SK-N-SH (cell line): ENCODE data around the gene TTC27. TPM values are rescaled to one million over a fixed set of nuclear protein-coding genes. Genes with fewer than 3 reads are reported as not detected.

Source experiments
- CTCF ChIA-PET: fragments of 300-600, 350-600 bp; formaldehyde crosslinking; extraction: SDS; loops from one replicate; lab custom pipeline; 2021; lab: Yijun Ruan, JAX
- POLR2A ChIA-PET: fragments of 350-600 bp; sonication (Branson Sonifier 250); formaldehyde crosslinking; extraction: SDS; loops from one replicate; lab custom pipeline; 2020; ENCODE audit warnings: antibody characterized with exemption, inconsistent platforms; lab: Yijun Ruan, JAX
- DNase-seq: peaks from one replicate; pipeline ENCODE4 v3.0.0; 2012
- H2AFZ ChIP-seq: fragments of 200-600 bp; sonication (generic); 2 replicates; pipeline ENCODE4 v1.8.1; 2016; ENCODE audit warnings: antibody characterized with exemption, mild to moderate bottlenecking, low read depth
- H3F3A ChIP-seq: fragments of 200-600 bp; sonication (generic); replicated peaks from 2 replicates; pipeline ENCODE3; 2016; ENCODE audit warnings: antibody characterized with exemption, mild to moderate bottlenecking; ENCODE audit not compliant: insufficient read depth
- H3K27ac ChIP-seq, 2 experiments: fragments of 200-500 bp in 1 of 2; fragments of 200-600 bp in 1 of 2; sonication (Bioruptor generic) in 1 of 2; sonication (generic), shearing (Covaris generic) in 1 of 2; 2 replicates each; pipeline versions ENCODE4 v1.5.1 to v1.6.1; 2014 to 2016; ENCODE audit warnings: low read depth in 2 of 2, inconsistent platforms in 1 of 2, low read length in 1 of 2, mild to moderate bottlenecking in 1 of 2, mixed read lengths in 1 of 2
- H3K27me3 ChIP-seq: fragments of 200-600 bp; sonication (generic), shearing (Covaris generic); 2 replicates; pipeline ENCODE4 v1.6.1; 2016; ENCODE audit warnings: mixed run types; ENCODE audit not compliant: insufficient read depth
- H3K36me3 ChIP-seq, 2 experiments: fragments of 200-500 bp in 1 of 2; fragments of 200-600 bp in 1 of 2; sonication (Bioruptor generic) in 1 of 2; sonication (generic) in 1 of 2; replicated peaks in 1 of 2; 2 replicates each; pipeline versions ENCODE3 to v1.5.1; 2014 to 2016; ENCODE audit warnings: low read length in 1 of 2, mild to moderate bottlenecking in 1 of 2; ENCODE audit not compliant: insufficient read depth in 2 of 2, control insufficient read depth in 1 of 2
- H3K4me1 ChIP-seq, 2 experiments: fragments of 200-500 bp in 1 of 2; fragments of 200-600 bp in 1 of 2; sonication (Bioruptor generic) in 1 of 2; sonication (generic), shearing (Covaris generic) in 1 of 2; 2 replicates each; pipeline versions ENCODE4 v1.5.1 to v1.6.1; 2014 to 2016; ENCODE audit warnings: low read depth in 1 of 2, low read length in 1 of 2, mixed run types in 1 of 2; ENCODE audit not compliant: insufficient read depth in 2 of 2, control insufficient read depth in 1 of 2
- H3K4me2 ChIP-seq: fragments of 200-600 bp; sonication (generic), shearing (Covaris generic); 2 replicates; pipeline ENCODE4 v1.6.1; 2017; ENCODE audit warnings: mixed run types
- H3K4me3 ChIP-seq, 2 experiments: fragments of 200-500 bp in 1 of 2; fragments of 200-600 bp in 1 of 2; sonication (Bioruptor generic) in 1 of 2; sonication (generic), shearing (Covaris generic) in 1 of 2; 2 replicates each; pipeline versions ENCODE4 v1.5.1 to v1.8.1; 2014 to 2016; ENCODE audit warnings: low read depth in 2 of 2, inconsistent platforms in 1 of 2, low read length in 1 of 2, mild to moderate bottlenecking in 1 of 2, mixed read lengths in 1 of 2, moderate library complexity in 1 of 2
- H3K79me2 ChIP-seq: fragments of 200-600 bp; sonication (generic); 2 replicates; pipeline ENCODE4 v1.8.1; 2017; ENCODE audit warnings: mild to moderate bottlenecking; ENCODE audit not compliant: insufficient read depth
- H3K9ac ChIP-seq: fragments of 200-600 bp; sonication (generic); 2 replicates; pipeline ENCODE4 v1.6.1; 2017; ENCODE audit warnings: mixed run types
- H3K9me2 ChIP-seq: fragments of 200-600 bp; sonication (generic); 2 replicates; pipeline ENCODE4 v1.6.1; 2017; ENCODE audit warnings: mixed run types
- H3K9me3 ChIP-seq: fragments of 200-600 bp; sonication (generic); 2 replicates; pipeline ENCODE4 v1.6.1; 2017; ENCODE audit warnings: mixed run types, mild to moderate bottlenecking, moderate library complexity
- H4K20me1 ChIP-seq: fragments of 200-600 bp; sonication (generic); 2 replicates; pipeline ENCODE4 v1.6.1; 2017; ENCODE audit warnings: mild to moderate bottlenecking, mixed run types; ENCODE audit not compliant: insufficient read depth
- EP300 ChIP-seq, 2 experiments: IDR thresholded peaks; 2 replicates each; pipeline versions ENCODE4 v1.4.0 to v1.6.1; 2012; ENCODE audit warnings: borderline replicate concordance in 1 of 2, low read depth in 1 of 2, low read length in 1 of 2
- EZH2phosphoT487 ChIP-seq: fragments of 200-600 bp; sonication (generic); IDR thresholded peaks from 2 replicates; pipeline ENCODE4 v1.6.1; 2017; ENCODE audit warnings: low read depth, mixed run types, mild to moderate bottlenecking, antibody characterized with exemption, moderate library complexity, borderline replicate concordance
- FOXJ3 ChIP-seq: sonication (generic); formaldehyde crosslinking; IDR thresholded peaks from 2 replicates; pipeline ENCODE4 v1.5.1; 2020; ENCODE audit warnings: mild to moderate bottlenecking, missing genetic modification reagents
- FOXM1 ChIP-seq: IDR thresholded peaks from 2 replicates; pipeline ENCODE4 v1.4.0; 2012; ENCODE audit warnings: low read depth, mild to moderate bottlenecking
- GATA2 ChIP-seq: sonication (generic); formaldehyde crosslinking; IDR thresholded peaks from 2 replicates; pipeline ENCODE4 v1.5.0; 2020; ENCODE audit warnings: mild to moderate bottlenecking, missing genetic modification reagents
- MEF2A ChIP-seq: IDR thresholded peaks from 2 replicates; pipeline ENCODE4 v1.4.0; 2012; ENCODE audit warnings: low read depth, borderline replicate concordance
- MXI1 ChIP-seq: IDR thresholded peaks from 2 replicates; pipeline ENCODE4 v1.6.1; 2012; ENCODE audit warnings: mild to moderate bottlenecking, low read depth, low read length, improper control_type of control experiment
- NFIC ChIP-seq: IDR thresholded peaks from 2 replicates; pipeline ENCODE4 v1.4.0; 2012; ENCODE audit warnings: borderline replicate concordance
- RAD21 ChIP-seq: IDR thresholded peaks from 2 replicates; pipeline ENCODE4 v1.6.1; 2012; ENCODE audit warnings: mild to moderate bottlenecking, low read length
- RCOR1 ChIP-seq: fragments of 150-350 bp; IDR thresholded peaks from 2 replicates; pipeline ENCODE4 v1.6.1; 2017; ENCODE audit warnings: antibody characterized with exemption, low read length
- RXRA ChIP-seq: IDR thresholded peaks from 2 replicates; pipeline ENCODE4 v1.4.0; 2012; ENCODE audit warnings: low read depth, mild to moderate bottlenecking, borderline replicate concordance
- SIN3A ChIP-seq: IDR thresholded peaks from 2 replicates; pipeline ENCODE4 v1.6.1; 2012; ENCODE audit warnings: low read depth, mild to moderate bottlenecking, low read length, moderate library complexity, borderline replicate concordance
- SMC3 ChIP-seq: IDR thresholded peaks from 2 replicates; pipeline ENCODE4 v1.6.1; 2012; ENCODE audit warnings: low read depth, low read length, improper control_type of control experiment
- TAF1 ChIP-seq: IDR thresholded peaks from 2 replicates; pipeline ENCODE4 v1.6.1; 2012; ENCODE audit warnings: low read depth, mild to moderate bottlenecking, low read length, moderate library complexity, borderline replicate concordance
- TCF12 ChIP-seq: IDR thresholded peaks from 2 replicates; pipeline ENCODE4 v1.4.0; 2012
- TEAD4 ChIP-seq: IDR thresholded peaks from 2 replicates; pipeline ENCODE4 v1.4.0; 2012; ENCODE audit warnings: mild to moderate bottlenecking, borderline replicate concordance; ENCODE audit not compliant: insufficient read depth
- YY1 ChIP-seq: IDR thresholded peaks from 2 replicates; pipeline ENCODE4 v1.4.0; 2012; ENCODE audit warnings: low read depth, mild to moderate bottlenecking
- WGBS: methylation state at CpG from one replicate; pipeline ENCODE4 v1.1.6; 2017; ENCODE audit warnings: low lambda C conversion rate; 5-methylcytosine and 5-hydroxymethylcytosine counted together
- polyA plus RNA-seq, 3 experiments: library from polyadenylated mRNA; depleted of rRNA; stranded (reverse); fragments of >200 nt; gene quantifications; 2 replicates each; pipeline ENCODE4 v1.2.3, GENCODE V29; 2012
- TF ChIP-seq, protein P1 (sequence below): IDR thresholded peaks from 2 replicates; pipeline ENCODE4 v1.4.0; 2012; ENCODE audit warnings: low read depth, borderline replicate concordance
- TF ChIP-seq, protein P2 (sequence below): fragments of 150-350 bp; IDR thresholded peaks from 2 replicates; pipeline ENCODE4 v1.6.1; 2017; ENCODE audit warnings: antibody characterized with exemption, low read length, low read depth, borderline replicate concordance
- TF ChIP-seq, protein P3 (sequence below): fragments of 200-600 bp; sonication (generic); IDR thresholded peaks from 2 replicates; pipeline ENCODE4 v1.6.1; 2017; ENCODE audit warnings: antibody characterized with exemption, mild to moderate bottlenecking, moderate library complexity

TTC27 gene
- polyA plus RNA-seq, 1 of the 3 experiments (the other 2 are of a cell fraction): 14.4 TPM

DNA sequence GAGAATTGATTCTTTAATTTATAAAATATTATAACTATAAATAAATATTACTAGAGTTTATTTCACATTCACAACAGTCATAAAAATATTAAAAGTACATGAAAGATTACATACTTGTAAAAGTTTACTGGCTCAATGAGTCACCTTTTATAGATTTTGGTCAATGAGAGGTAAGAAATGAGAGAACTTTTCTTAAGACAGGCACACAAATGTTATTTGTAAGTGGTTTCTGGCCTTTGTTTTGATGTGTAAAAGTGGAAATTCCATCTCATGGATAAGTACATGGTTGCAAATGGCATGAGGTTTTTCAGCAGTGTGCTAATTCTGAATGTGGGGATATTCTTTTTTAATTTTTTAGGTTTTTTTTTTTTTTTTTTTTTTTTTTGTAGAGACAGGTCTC is 63.8 kb downstream of the TTC27 start:
- H3K36me3 ChIP-seq: peaks cover 0 to 20% of the 10 kb centered on the region in 2 experiments
- H2AFZ ChIP-seq: no peak overlapping the region
- TF ChIP-seq TCF12: no peak
- no peak for TF ChIP-seq SIN3A
- no peak for TF ChIP-seq FOXM1
- no peak overlapping the region for H3K4me2 ChIP-seq
- DNase-seq: no peak
- ChIA-PET CTCF (interaction anchor here (0.5 kb wide), 1 partner anchor 183 kb away, joined by 3 read pairs; no protein-coding TSS in a partner anchor), POLR2A (no interaction called here)
- H4K20me1 ChIP-seq: no peaks in the 10 kb centered on the region
- peaks cover 0 to 13% of the 10 kb centered on the region in 2 experiments; a peak in 1 of 4 replicates for H3K4me1 ChIP-seq
- H3K79me2 ChIP-seq: no peaks in the 10 kb centered on the region
- no peak overlapping the region for H3K27ac ChIP-seq
- no peak overlapping the region for H3K4me3 ChIP-seq
- H3K9ac ChIP-seq: no peak overlapping the region
- peaks cover 8% of the 10 kb centered on the region for H3F3A ChIP-seq
- H3K27me3 ChIP-seq: no peaks in the 10 kb centered on the region
- no peaks in the 10 kb centered on the region for H3K9me2 ChIP-seq
- no peaks in the 10 kb centered on the region for H3K9me3 ChIP-seq

DNA sequence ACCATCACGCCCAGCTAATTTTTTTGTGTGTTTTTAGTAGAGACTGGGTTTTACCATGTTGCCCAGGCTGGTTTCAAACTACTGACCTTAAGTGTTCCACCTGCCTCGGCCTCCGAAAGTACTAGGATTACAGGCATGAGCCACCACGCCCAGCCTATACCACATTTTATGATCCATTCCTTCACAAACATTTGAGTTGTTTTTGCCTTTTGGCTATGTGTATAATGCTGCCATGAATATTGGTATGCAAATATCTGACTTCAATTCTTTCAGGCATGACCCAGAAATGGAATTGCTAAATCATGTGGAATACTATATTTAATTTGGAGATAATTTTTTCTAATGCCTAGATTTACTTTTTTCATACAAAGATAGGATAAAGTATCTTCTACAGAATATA is 68.6 kb downstream of the TTC27 start:
- CTCF ChIA-PET: no interaction called here
- H3F3A ChIP-seq: peaks cover 10% of the 10 kb centered on the region
- 96% methylated on average over 4 of the region's 4 CpGs for WGBS
- H3K27me3 ChIP-seq: no peaks in the 10 kb centered on the region
- H4K20me1 ChIP-seq: no peaks in the 10 kb centered on the region
- no peak overlapping the region for H2AFZ ChIP-seq
- no peak overlapping the region for H3K4me2 ChIP-seq
- H3K79me2 ChIP-seq: no peaks in the 10 kb centered on the region
- DNase-seq: no peak
- H3K27ac ChIP-seq: peak overlapping the region in 1 of 2 experiments; percentile 22; a peak in 1 of 4 replicates
- no peaks in the 10 kb centered on the region for H3K9me3 ChIP-seq
- peaks cover 0 to 12% of the 10 kb centered on the region in 2 experiments; a peak in 1 of 4 replicates for H3K4me1 ChIP-seq
- TF ChIP-seq, protein P1, sequence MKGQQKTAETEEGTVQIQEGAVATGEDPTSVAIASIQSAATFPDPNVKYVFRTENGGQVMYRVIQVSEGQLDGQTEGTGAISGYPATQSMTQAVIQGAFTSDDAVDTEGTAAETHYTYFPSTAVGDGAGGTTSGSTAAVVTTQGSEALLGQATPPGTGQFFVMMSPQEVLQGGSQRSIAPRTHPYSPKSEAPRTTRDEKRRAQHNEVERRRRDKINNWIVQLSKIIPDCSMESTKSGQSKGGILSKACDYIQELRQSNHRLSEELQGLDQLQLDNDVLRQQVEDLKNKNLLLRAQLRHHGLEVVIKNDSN: no peak
- TF ChIP-seq GATA2 (CRISPR knock-in tag): no peak
- TF ChIP-seq FOXM1: no peak
- TF ChIP-seq, protein P2, sequence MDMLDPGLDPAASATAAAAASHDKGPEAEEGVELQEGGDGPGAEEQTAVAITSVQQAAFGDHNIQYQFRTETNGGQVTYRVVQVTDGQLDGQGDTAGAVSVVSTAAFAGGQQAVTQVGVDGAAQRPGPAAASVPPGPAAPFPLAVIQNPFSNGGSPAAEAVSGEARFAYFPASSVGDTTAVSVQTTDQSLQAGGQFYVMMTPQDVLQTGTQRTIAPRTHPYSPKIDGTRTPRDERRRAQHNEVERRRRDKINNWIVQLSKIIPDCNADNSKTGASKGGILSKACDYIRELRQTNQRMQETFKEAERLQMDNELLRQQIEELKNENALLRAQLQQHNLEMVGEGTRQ: no peak
- TF ChIP-seq, protein P3, sequence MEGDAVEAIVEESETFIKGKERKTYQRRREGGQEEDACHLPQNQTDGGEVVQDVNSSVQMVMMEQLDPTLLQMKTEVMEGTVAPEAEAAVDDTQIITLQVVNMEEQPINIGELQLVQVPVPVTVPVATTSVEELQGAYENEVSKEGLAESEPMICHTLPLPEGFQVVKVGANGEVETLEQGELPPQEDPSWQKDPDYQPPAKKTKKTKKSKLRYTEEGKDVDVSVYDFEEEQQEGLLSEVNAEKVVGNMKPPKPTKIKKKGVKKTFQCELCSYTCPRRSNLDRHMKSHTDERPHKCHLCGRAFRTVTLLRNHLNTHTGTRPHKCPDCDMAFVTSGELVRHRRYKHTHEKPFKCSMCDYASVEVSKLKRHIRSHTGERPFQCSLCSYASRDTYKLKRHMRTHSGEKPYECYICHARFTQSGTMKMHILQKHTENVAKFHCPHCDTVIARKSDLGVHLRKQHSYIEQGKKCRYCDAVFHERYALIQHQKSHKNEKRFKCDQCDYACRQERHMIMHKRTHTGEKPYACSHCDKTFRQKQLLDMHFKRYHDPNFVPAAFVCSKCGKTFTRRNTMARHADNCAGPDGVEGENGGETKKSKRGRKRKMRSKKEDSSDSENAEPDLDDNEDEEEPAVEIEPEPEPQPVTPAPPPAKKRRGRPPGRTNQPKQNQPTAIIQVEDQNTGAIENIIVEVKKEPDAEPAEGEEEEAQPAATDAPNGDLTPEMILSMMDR: no peak
- TF ChIP-seq SMC3: no peak
- TF ChIP-seq EP300 (IDR thresholded peaks at IDR 0.05; ENCODE audit: borderline replicate concordance in 1 of 2, low read depth in 1 of 2, low read length in 1 of 2): no peak
- no peak for TF ChIP-seq TAF1
- no peak for TF ChIP-seq FOXJ3 (CRISPR knock-in tag)
- no peak for TF ChIP-seq MEF2A
- TF ChIP-seq NFIC: no peak
- TF ChIP-seq RXRA: no peak
- TF ChIP-seq EZH2phosphoT487: no peak
- TF ChIP-seq MXI1: no peak
- no peak for TF ChIP-seq TCF12
- no peak for TF ChIP-seq RAD21
- no peak for TF ChIP-seq TEAD4
- TF ChIP-seq YY1: no peak
- no peak for TF ChIP-seq RCOR1
- no peak overlapping the region for H3K4me3 ChIP-seq
- POLR2A ChIA-PET: no interaction called here
- no peak overlapping the region for H3K9ac ChIP-seq
- H3K36me3 ChIP-seq: no peaks in the 10 kb centered on the region
- no peaks in the 10 kb centered on the region for H3K9me2 ChIP-seq
